A673 (cell line): ENCODE results near the gene PDGFC. TPM values are rescaled to one million over a fixed set of nuclear protein-coding genes. Genes with fewer than 3 reads are reported as not detected.
A peak's percentile ranks its signal among the peaks of the same experiment; 100 is the strongest.

Source experiments
- BruUV-seq: library from RNA; stranded (reverse); fragments of 400-500 nt; replicated peaks from 2 replicates; lab custom pipeline; 2021; lab: Mats Ljungman, UMichigan
- CTCF ChIA-PET: fragments of 300-600 bp; sonication (Branson Sonifier 250); formaldehyde crosslinking; loops from one replicate; lab custom pipeline; 2022; ENCODE audit warnings: antibody characterized with exemption; lab: Charles Lee
- POLR2A ChIA-PET: fragments of 300-600 bp; sonication (Branson Sonifier 250); formaldehyde crosslinking; loops from one replicate; lab custom pipeline; 2022; ENCODE audit warnings: antibody characterized with exemption; ENCODE audit not compliant: low non-redundant PET; lab: Charles Lee
- DNase-seq: peaks from one replicate; pipeline ENCODE4 v3.0.0-alpha.2; 2015; ENCODE audit warnings: low spot score
- H3K27ac ChIP-seq: fragments of 200-600 bp; sonication (generic); 2 replicates; pipeline ENCODE4 v1.5.1; 2016; ENCODE audit warnings: mixed run types, low read depth, mild to moderate bottlenecking, mixed read lengths, antibody characterized with exemption, low read length; ENCODE audit not compliant: poor library complexity, severe bottlenecking
- H3K27me3 ChIP-seq: fragments of 200-600 bp; sonication (generic); replicated peaks from 2 replicates; pipeline ENCODE4 v1.6.1; 2017; ENCODE audit warnings: mixed run types, low read depth, mild to moderate bottlenecking, mixed read lengths, antibody characterized with exemption, low read length; ENCODE audit not compliant: insufficient read depth, poor library complexity
- H3K36me3 ChIP-seq: fragments of 200-600 bp; sonication (generic); 2 replicates; pipeline ENCODE4 v1.6.1; 2016; ENCODE audit warnings: mixed run types, mild to moderate bottlenecking, mixed read lengths, antibody characterized with exemption, low read length; ENCODE audit not compliant: insufficient read depth, poor library complexity, severe bottlenecking
- H3K4me1 ChIP-seq: fragments of 200-600 bp; sonication (generic); 2 replicates; pipeline ENCODE4 v1.6.1; 2017; ENCODE audit warnings: mixed run types, mild to moderate bottlenecking, mixed read lengths, antibody characterized with exemption, low read length; ENCODE audit not compliant: insufficient read depth, poor library complexity, severe bottlenecking
- H3K4me3 ChIP-seq: fragments of 200-600 bp; sonication (generic); 2 replicates; pipeline ENCODE4 v1.5.1; 2016; ENCODE audit warnings: low read depth, mixed run types, mild to moderate bottlenecking, mixed read lengths, low read length; ENCODE audit not compliant: poor library complexity, severe bottlenecking
- H3K9me3 ChIP-seq: fragments of 200-600 bp; sonication (generic); 2 replicates; pipeline ENCODE4 v1.6.1; 2016; ENCODE audit warnings: mixed run types, low read depth, mild to moderate bottlenecking, mixed read lengths, antibody characterized with exemption, low read length; ENCODE audit not compliant: poor library complexity, severe bottlenecking
- EZH2 ChIP-seq: fragments of 200-600 bp; sonication (generic); IDR thresholded peaks from 2 replicates; pipeline ENCODE4 v1.6.1; 2017; ENCODE audit warnings: borderline replicate concordance, low read depth, mild to moderate bottlenecking, mixed read lengths, antibody characterized with exemption, low read length; ENCODE audit not compliant: poor library complexity, severe bottlenecking
- intact Hi-C: fragments of 100-400 bp; cut with micrococcal nuclease; formaldehyde crosslinking; loops from one replicate; pipeline ENCODE4 v1.10.0; 2022; ENCODE audit not compliant: unreplicated experiment
- total RNA-seq: library from RNA; stranded (reverse); gene quantifications from 2 replicates; pipeline ENCODE4 v1.2.3, GENCODE V29; 2021
- TF ChIP-seq, protein P1 (sequence below): fragments of 300-800, 200-600 bp; sonication (generic); conservative IDR thresholded peaks from 2 replicates; pipeline ENCODE4 v1.5.1; 2017; ENCODE audit warnings: low read depth, mild to moderate bottlenecking, antibody characterized with exemption, low read length, moderate library complexity, mixed read lengths

Gene PDGFC
- total RNA-seq, 1 experiment from 2014 or later = 28.0 TPM

DNA sequence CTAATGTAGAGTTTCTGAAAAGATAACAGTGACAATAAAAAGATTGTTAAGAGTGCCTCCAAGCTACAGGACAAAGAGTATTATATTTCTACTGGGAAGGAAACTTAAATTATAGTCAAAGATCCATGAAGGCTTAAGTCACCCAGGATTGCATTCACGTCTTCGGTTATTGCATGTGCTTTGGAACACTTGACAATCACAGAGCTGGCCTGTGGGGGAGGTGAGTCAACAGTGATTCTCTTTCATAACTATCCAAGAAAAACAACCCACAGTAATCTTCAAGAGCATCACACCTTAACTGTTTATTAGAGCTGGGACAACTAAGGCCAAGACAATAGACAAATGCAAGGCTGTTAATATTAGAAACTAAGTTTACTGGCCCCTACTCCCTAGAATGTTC lies 40.3 kb downstream of the PDGFC start:
- H3K27me3 ChIP-seq = no peaks in the 10 kb centered on the region
- intact Hi-C loops = no loop called here
- no peaks in the 10 kb centered on the region for H3K36me3 ChIP-seq
- peak overlapping the region; percentile 78 for H3K27ac ChIP-seq
- ChIA-PET CTCF (no interaction called here), POLR2A (no interaction called here)
- peaks cover 16% of the 10 kb centered on the region for H3K4me1 ChIP-seq
- BruUV-seq = no TSS peak
- TF ChIP-seq EZH2 = no peak
- TF ChIP-seq, protein P1, sequence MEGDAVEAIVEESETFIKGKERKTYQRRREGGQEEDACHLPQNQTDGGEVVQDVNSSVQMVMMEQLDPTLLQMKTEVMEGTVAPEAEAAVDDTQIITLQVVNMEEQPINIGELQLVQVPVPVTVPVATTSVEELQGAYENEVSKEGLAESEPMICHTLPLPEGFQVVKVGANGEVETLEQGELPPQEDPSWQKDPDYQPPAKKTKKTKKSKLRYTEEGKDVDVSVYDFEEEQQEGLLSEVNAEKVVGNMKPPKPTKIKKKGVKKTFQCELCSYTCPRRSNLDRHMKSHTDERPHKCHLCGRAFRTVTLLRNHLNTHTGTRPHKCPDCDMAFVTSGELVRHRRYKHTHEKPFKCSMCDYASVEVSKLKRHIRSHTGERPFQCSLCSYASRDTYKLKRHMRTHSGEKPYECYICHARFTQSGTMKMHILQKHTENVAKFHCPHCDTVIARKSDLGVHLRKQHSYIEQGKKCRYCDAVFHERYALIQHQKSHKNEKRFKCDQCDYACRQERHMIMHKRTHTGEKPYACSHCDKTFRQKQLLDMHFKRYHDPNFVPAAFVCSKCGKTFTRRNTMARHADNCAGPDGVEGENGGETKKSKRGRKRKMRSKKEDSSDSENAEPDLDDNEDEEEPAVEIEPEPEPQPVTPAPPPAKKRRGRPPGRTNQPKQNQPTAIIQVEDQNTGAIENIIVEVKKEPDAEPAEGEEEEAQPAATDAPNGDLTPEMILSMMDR = no peak
- DNase-seq = peak; percentile 82
- no peaks in the 10 kb centered on the region for H3K9me3 ChIP-seq
- no peak overlapping the region for H3K4me3 ChIP-seq

DNA sequence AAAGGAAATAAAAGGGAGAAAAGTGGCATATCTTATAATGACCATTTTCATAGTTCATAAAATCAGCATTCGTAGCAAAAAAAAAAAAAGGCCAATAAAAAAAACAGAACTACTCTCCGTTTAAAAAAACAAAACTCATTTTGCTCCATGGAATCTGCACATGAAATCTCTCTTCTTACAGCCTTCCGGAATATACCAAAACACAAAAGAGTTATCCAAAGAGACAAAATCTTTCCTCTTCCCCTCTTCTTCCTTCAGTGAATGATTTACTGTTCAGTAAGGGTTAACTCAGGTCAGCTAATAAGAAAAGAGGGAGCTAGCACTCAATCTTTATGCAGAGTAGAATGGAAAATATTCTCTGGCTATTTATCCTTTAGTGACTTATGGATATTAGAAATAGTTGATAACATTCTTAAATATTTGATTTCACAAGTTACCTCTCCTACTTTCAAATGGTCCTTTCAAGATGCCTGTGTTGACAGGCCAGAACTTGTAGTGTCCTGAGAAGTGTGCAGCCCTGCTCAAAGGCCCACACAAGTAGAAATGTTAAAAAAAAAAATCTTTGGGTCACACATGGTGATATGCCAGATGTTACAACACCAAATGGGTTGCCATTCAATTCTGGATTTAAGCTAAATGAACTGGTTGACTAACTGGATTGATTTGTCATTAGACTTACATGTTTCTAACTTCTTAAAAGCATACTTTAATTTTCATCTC lies 42.1 kb downstream of the PDGFC start:
- ChIA-PET CTCF (no interaction called here), POLR2A (no interaction called here)
- Histone ChIP-seq H3K9me3 (no peaks in the 10 kb centered on the region), H3K36me3 (no peaks in the 10 kb centered on the region), H3K4me3 (no peak overlapping the region), H3K27ac (no peak overlapping the region), H3K27me3 (no peaks in the 10 kb centered on the region), H3K4me1 (peaks cover 16% of the 10 kb centered on the region)
- no peak for TF ChIP-seq EZH2
- TF ChIP-seq, protein P1 = no peak
- BruUV-seq = no TSS peak
- DNase-seq = no peak
- intact Hi-C loops = no loop called here

DNA sequence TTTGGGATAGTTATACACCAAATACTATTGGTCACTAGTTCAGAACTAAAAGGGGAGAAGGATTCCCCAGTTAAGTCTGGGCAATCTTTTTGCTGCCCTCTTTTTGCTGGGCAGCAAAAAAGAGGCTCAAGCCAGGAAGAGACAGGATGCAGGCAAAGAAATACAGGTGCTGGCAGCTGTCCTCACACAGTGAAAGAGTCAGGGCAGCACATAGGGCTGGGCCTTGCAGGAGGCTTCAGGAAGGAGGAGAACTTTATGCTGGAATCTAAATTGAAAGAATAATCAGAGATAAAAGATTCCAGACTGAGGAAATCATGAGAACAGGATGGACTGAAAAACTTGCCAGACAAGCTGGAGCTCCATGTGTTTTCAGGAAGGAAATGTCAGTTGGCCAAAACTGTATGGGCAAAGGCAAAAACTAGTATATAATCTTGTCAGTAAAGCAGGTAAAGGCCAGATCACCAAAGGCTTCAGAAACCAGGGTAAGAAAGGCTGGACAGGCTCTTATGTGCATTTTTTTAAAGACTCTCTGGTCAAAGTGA lies 46.8 kb downstream of the PDGFC start:
- intact Hi-C loops = no loop called here
- no peak for DNase-seq
- TF ChIP-seq, protein P1 = no peak
- TF ChIP-seq EZH2 = no peak
- H3K27ac ChIP-seq = no peak overlapping the region
- ChIA-PET CTCF (no interaction called here), POLR2A (no interaction called here)
- peaks cover 8% of the 10 kb centered on the region for H3K4me1 ChIP-seq
- BruUV-seq = no TSS peak
- H3K27me3 ChIP-seq = no peaks in the 10 kb centered on the region
- H3K9me3 ChIP-seq = no peaks in the 10 kb centered on the region
- H3K4me3 ChIP-seq = no peak overlapping the region
- no peaks in the 10 kb centered on the region for H3K36me3 ChIP-seq
